ENCODE measurements around the gene CCL8.
A peak's percentile ranks its signal among the peaks of the same experiment; 100 is the strongest.

Gene CCL8

DNA sequence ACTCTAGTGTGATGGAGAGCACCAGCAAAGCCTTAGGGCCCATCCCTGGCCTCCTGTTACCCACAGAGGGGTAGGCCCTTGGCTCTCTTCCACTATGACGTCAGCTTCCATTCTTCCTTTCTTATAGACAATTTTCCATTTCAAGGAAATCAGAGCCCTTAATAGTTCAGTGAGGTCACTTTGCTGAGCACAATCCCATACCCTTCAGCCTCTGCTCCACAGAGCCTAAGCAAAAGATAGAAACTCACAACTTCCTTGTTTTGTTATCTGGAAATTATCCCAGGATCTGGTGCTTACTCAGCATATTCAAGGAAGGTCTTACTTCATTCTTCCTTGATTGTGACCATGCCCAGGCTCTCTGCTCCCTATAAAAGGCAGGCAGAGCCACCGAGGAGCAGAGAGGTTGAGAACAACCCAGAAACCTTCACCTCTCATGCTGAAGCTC lies at the start of gene CCL8:
CCL8 (plus strand) TSS at position 397 of the 445 bp plus-strand sequence. CDS start 67 bp downstream, outside the sequence.
- DNase-seq = peak; percentile 8

DNA sequence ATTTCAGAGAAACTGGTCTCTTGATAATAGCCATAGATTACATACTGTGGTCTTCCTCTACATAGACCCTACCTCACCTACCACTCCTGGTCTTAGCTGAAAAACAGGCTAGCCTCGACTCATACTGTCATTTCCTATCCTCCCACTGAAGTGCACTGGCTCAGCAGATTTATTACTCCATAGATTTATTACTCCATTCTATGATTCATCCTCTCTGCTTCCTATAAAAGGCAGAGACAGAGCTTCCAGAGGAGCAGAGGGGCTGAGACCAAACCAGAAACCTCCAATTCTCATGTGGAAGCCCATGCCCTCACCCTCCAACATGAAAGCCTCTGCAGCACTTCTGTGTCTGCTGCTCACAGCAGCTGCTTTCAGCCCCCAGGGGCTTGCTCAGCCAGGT lies 49.3 kb upstream of the CCL8 start, which contains the start of gene CCL7:
CCL7 (plus strand) TSS at position 253 of the 400 bp plus-strand sequence; CDS start at position 323, 70 bp downstream.
- DNase-seq = no peak

DNA sequence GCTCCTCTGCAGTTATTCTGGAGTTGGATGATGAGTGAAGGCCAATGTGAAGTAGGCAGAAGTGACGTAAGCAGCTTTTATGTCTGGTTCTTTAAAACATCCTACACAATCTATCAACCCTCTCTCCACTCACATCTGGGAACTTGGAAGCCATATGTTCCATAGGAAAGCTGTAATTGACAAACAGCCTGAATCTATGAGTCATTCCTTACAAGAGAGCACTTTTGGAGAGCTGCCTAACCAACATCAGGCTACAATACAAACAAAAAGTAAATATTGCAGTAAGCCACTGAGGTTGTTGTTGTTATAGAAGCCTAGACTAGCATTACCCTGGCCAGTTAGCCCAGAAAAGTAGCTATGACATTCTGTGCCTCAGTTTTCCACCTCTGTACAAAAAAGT lies 43.4 kb upstream of the CCL8 start:
- no peak for DNase-seq

DNA sequence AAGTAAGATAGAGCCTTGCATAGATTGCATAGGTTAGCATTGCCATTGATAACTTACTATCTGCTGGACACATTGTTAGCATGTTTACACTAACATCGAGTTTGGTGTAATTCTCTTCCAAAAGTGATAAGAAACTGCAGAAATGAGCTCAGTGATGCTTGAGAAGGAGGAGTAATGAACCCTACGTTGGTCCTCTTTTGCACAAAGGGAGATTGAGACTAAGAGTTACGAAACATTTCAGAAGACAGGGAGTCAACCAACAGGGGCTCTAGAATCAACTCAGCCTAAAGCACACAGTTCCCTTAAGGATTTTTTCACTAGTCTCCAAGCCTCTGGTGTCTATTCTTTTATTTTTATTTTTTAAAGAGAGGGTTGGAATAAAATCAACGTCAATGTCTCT lies 42.4 kb upstream of the CCL8 start:
- DNase-seq = no peak

DNA sequence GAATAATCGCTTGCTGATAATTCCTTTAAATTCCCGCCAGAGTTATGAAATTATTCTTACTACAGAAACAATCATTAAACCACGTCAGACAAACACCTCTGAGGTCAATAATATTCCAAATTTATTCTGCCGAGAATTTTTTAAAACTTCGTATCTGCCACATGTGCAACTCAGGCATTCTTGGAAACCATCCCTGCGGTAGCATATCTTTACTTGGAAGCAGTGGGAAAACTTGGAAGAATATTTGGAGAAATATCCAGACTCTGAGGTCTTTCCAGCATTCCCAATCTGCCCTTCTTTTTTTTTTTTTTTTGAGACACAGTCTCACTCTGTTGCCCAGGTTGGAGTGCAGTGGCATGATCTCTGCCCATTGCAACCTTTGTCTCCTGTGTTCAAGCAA lies 35.7 kb upstream of the CCL8 start:
- no peak for DNase-seq

DNA sequence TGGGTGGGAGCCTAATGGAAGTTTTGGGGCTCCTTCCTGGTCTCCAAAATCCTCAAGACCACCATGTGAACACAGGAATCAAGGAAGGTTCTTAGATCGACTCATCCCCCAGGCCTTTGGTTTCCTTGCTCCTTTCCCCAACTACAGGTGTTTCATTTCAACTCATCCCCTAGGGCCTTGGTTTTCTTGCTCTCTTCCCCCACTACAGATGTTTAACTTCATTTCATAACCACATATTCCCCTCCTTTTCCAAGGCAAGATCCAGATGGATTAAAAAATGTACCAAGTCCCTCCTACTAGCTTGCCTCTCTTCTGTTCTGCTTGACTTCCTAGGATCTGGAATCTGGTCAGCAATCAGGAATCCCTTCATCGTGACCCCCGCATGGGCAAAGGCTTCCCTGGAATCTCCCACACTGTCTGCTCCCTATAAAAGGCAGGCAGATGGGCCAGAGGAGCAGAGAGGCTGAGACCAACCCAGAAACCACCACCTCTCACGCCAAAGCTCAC lies 33.9 kb upstream of the CCL8 start, which contains the start of gene CCL11:
CCL11 (plus strand) TSS at position 457 of the 507 bp plus-strand sequence. CDS start 67 bp downstream, outside the sequence.
- DNase-seq = no peak

DNA sequence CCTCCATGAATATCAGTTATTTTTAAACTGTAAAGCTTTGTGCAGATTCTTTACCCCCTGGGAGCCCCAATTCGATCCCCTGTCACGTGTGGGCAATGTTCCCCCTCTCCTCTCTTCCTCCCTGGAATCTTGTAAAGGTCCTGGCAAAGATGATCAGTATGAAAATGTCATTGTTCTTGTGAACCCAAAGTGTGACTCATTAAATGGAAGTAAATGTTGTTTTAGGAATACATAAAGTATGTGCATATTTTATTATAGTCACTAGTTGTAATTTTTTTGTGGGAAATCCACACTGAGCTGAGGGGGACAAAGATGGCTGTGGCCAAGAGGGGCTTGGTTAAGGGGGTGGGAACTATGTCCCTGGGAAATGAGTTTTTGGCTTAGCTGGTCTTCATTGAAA lies 31.4 kb upstream of the CCL8 start:
- DNase-seq = no peak

DNA sequence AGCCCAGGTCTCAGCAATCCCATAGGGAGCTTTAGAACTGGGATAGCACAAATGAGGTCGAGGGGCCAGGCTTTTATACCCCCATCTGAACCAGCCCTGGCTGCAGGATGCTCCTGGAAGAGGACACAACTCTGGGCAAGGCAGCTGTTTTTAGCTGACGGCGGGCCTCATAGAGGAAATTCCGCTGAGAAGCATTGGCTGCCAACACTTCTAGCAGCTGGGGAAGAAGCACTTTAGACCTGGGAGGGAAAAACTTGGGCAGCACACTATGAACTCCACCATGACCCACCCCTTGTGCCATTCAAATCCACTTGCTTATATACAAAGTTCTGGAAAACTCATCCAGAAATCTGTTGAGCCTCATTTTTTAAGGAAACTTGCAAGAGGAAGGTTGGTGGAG lies 28.6 kb upstream of the CCL8 start:
- no peak for DNase-seq

DNA sequence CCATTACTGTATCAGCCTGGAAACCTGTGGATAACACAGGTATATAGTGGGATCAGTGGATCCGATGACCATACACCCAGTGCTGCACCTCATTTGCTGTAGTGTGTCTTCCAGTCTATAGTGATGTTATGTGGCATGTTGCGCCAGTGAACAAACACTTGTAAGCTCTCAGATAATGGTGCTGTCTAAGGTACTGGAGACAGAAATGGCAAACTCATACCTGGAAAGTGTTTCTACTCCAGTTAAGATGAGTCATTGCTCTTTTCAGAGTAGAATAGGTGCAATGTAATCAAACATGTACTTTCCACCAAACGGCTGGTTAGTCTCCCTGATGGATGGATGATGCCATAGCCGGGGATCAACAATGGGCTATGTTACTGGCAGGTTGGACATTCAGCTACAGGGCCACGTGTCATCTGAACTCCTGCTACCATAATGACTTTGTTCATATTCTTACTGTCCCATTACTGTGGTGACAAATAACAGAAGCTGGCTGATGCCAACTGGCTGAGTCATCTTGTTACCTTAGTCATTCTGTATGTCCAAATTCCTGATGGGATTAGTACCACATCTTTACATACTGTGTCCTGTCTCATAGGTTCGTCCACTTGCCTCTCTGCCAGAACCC lies 27.4 kb upstream of the CCL8 start:
- no peak for DNase-seq

DNA sequence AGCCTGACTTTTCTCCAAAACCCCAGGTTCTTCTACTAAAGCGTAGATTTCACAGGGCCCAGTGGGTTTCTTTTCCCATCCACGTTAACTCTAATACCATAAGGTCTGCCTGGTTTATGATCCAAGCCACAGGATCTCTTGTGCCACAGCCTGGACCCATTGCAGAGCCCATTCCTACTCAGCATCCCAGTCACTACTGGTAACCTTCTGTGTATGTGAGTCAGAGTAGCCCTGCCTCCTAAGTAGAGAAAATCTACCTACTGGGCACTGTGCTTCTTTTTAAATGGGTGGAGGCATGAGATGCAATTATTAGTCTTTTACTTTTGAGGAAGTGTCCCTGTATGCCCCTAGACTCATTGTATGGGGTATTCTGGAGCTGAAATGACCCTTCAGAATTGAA lies 20.2 kb upstream of the CCL8 start:
- DNase-seq = no peak

DNA sequence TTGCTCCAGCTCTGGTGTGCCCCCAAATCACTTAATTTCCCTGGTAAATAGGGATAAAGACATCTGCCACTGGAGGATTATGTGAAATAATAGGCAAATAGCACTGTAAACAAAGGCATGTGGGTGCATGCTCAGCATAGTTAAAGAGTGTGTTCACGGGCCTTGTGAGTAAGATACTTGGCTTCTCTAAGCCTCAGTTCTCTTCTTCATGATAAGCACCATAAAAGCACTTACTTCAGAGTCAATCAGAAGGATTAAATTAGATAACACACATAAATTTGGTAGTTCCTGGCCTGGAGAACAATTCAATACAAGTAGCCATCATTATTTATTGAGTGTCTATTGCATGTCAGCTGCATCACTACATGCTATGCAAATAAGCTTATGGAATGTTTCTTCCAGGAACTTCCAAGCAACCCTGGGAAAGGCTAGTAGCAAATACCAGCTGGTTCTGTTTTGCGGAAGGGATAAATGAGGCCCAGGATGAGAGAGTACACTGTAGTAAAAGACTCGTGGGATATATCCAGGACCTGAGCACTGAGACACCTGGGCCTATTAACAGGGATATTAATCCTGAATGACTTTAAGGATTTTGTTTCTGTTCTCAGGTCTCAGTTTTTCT lies 19.2 kb upstream of the CCL8 start:
- no peak for DNase-seq

DNA sequence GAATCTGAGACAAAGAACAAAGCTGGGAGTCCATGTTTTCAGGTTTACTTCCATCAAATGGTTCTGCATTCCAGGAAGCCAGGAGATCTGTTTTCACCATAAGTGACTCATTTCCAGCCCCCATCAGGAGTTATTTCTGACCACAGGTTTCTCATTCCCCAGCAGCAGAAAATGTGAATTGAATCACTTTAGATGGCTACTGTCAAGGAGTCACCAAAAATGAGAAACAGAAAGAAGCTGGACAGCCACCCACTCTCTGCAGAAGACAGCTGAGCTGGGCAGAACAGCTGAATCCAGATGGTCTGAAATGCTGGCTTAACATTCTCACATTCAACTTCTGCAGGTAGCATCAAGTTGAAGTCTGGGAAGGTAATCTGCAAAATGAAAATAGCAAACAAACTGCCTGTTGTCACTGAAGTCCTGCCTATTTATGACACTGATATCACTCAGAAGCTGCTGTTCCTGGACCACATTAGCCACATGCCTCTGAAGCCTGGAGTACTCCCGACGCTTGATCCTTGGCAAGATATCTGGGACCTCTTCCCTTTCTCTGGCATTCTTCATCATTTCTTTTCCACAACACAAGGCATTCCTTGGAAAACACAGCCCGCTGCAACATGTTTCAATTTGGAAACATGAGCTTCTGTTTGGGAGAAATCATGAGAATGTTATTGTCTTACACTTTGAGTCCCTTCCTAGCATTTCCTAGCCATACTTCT lies 18.4 kb upstream of the CCL8 start:
- DNase-seq = no peak

DNA sequence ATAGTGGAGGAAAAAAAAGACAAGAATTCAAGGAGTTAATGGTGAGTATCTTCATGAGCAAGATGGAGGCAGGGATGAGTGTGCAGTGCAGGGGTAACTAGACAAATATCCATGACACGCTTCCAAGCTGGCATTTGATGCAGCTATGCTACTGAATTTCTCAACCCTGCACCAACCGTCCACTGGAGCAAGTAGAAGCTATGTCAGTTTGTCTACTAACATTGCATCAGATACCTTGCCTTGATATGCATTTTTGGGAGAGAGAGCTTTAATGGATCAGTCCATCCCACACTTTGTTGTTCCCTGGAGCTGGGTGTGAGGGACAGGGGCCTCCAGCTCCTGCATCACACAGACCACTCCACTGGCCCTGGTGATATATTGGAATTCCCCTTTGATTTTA lies 17.2 kb upstream of the CCL8 start:
- no peak for DNase-seq

DNA sequence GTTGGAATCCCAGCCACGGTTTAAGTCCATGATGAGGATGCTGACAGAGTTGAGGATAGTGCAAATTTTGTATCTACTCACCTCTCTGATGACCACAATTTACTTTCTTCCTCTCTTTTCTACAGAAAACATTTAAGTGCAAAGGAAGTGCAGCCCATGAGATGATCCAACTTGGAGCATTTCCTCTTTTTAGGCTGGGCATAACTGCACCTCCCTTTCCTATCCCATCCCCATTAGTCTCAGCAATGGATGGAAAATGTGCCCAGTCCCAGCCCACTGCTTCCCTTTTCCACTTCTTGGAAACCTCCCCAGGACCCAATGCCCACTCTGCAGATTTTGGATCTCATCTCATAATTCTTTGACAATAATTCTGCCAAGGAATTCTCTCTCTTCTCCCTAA lies 16.6 kb upstream of the CCL8 start:
- DNase-seq = no peak

DNA sequence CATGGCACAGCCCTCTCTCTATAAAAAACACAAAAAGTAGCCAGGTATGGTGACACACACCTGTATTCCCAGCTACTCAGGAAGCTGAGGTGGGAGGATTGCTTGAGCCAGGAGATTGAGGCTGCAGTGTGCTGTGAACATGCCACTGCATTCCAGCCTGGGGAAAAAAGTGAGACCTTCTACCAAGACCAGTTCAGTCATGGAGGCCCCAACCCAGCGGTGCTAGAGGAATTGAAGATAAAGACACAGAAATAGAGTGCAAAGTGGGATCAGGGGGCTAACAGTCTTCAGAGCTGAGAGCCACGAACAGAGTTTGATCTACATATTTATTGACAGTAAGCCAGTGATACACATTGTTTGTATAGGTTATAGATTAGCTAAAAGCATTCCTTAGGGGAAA lies 15.6 kb upstream of the CCL8 start:
- DNase-seq = no peak

DNA sequence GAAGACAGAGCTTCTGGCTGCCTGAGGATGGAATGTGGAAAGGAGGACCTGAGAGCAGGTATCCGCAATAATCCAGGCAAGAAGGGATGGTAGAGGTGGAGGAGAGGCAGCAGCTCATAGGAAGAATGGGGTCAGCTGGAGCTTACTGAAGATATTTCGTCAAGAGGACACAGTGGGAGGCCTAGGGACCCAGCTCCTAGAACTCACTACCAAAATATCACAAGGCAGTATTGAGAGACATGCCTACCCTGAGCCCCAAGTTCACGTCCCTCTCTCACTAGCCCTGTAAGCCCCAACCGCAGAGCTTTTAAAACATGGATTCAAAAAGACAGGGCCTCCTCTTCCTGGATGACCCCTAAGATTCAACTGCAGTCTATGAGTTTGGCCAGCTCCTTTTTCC lies 14.2 kb upstream of the CCL8 start:
- no peak for DNase-seq

DNA sequence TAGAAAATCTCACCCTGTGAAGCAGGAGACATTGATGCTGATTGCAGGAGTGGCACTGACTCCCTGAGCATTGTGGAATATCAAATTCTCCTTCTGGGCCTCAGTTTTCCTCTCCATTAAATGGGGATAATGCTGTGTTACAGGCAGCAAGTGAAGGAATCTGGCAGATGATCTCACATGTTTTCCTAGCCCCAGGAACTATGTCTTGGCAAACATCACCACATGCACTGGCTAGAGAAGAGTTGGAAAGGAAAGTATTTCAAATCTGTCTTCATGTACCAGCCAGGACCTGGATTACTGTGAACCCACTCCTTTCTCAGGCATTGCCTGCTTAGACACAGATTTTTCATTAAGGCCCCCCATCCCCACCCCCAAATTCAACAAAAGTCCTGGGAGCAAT lies 13.6 kb upstream of the CCL8 start:
- no peak for DNase-seq

DNA sequence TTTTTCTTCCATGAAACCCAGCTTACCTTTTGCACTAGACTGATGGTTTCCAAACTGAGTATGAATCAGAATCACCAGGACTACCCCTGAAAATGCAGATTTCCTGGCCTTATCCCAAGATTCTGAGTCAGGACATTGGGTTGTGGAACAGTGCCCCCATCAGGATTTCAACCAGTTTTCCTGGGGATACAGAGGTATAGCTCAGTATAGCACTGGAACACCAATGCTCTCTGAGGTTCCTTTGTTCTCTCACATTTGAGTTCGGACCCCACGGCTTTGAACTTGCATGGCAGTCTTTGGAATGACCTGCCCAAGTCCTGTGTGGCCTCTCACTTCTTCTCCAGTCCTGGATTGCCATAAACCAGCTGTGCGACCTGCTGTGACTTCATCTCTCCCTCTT lies 12.8 kb upstream of the CCL8 start:
- no peak for DNase-seq

DNA sequence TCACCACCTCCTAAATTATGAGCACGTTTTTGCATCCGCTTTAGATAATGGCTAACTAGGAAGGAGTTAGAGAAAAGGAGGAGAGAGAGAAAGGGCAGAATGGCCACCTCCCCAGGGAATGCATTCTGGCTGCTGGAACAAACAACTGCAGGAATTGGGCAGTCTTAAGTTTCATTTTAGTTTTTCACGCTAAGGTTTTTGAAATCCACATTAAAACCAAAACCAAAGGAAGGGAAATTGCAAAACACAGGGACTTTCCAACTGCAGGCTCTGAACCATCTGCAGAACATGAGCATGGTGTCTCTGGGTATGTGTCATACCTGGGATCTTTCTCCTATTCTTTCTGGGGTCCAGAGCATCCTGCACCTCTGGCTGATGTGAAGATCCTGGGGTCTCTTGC lies 12.1 kb upstream of the CCL8 start:
- DNase-seq = no peak

DNA sequence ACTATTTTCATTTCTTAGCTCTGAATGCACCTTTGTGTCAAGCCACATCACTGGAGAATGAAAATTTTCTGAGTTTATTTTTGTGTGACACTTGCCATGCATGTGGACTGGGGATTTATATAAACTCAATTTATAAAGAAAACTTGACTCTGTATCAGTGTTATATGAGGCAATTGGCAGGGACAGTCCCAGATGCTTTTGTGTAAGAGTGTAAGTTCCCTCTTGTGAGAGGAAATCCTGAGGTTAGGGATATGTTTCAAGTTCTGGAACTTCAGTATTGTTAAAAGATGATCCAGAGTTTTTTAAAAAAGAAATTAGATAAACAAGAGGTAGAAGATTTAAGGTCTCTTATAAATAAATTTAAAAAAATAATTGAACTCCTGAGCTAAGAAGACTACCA lies 10.9 kb upstream of the CCL8 start:
- no peak for DNase-seq

DNA sequence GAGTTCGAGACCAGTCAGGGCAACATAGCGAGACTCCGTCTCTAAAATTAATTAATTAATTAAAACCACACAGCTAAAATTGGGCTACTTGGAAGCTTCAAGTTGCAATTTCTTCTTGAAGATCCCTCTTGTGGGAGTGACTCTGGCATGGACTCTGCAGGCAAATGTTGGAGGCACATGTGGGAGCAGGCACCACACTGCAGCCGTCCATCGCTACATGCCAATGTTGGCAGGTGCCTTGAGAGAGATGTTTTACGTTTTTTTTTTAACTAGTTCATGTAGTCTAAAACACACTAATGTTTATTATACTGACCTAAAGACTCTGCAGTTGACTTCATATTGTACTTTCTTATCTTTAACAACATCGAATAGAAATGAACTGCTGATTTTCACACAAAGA lies 7.9 kb upstream of the CCL8 start:
- no peak for DNase-seq

DNA sequence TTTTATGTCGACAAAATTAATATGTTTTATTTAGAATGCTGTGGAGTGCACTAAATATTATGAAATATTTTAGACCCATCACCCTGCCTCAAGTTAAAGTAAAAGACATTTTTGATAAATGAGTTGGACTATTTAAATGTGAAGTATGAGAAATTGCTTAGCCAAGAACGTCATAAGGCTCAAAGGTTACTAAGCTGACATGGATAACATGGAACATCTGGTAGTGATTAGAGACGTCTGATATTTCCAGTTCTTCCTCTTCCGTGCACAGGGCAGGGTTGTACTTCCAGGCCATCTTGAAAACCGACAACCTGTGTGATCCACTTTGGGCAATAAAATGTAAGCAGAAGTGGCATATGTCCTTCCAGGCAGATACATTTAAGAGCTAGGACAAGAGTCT lies 7.2 kb upstream of the CCL8 start:
- DNase-seq = no peak

DNA sequence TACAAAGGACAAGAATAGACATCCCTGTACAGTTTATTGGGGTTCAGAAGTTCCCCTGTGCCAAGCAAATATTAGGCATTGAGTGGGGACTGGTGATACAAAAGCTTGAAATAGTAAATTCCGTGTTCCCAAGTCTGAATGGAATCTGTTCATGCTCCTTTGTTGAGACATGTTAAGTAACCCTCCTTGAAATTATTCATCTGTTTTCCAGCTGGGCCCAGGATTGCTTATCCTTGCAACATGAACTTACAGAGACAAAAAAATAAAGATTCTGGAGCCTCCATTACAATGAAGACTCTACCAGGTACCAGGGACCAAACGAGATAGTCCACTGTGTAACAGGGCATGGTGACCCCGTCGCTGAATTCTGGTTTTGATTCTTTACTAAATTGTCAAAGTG lies 6.1 kb upstream of the CCL8 start:
- DNase-seq = no peak

DNA sequence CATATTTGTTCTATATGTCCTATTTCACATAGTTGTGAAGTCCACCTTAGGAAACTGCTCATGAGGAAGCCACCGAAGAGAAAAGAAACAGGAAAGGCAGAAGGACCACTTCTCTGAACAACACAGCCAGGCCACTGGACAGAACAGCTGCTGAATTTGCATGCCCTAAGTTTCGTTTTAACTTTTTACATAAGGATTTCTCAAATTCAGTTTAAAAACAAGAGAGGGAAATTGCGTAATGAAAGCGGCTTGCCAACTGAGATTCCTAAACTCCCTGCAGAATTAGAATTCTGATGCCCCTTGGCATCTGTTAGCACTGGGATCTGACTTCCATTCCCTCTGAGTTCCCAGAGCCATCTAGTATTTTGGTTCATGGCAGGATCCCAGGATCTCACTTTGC lies 5.0 kb upstream of the CCL8 start:
- DNase-seq = peak; percentile 13
